Measurements from ENCODE around the gene PRKN.
A peak's percentile ranks its signal among the peaks of the same experiment; 100 is the strongest.

The PRKN gene

DNA sequence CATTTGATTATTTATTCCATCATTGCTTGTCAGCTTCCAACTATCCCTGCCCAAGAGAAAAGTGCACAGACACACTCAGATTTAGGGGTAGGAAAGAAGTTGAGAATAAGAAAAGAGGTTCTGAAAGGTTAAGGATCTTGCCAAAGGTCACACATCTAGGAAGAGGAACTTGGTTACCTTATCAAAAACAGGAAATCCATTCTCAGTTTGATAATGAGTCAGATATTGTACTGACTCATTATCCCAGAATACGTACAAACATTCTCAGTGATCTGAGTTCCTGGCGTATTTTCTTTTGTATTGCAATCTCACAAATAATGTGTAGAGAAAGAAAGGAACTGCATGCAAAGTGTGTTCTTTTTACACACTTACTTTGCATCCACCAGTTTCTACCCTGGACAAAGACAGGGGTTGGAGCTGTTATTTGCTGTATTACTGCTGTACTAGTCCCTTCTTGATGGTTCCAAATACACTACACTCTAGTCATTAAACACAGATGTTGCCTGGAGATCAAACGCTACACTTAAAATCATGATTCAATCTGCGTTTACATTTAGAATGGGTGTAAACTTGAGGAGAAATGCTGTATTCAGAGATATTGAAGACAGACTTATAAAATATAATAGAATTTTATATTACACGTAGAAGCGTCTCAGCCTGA lies 545.7 kb downstream of the PRKN start:
- TF ChIP-seq, protein P1, sequence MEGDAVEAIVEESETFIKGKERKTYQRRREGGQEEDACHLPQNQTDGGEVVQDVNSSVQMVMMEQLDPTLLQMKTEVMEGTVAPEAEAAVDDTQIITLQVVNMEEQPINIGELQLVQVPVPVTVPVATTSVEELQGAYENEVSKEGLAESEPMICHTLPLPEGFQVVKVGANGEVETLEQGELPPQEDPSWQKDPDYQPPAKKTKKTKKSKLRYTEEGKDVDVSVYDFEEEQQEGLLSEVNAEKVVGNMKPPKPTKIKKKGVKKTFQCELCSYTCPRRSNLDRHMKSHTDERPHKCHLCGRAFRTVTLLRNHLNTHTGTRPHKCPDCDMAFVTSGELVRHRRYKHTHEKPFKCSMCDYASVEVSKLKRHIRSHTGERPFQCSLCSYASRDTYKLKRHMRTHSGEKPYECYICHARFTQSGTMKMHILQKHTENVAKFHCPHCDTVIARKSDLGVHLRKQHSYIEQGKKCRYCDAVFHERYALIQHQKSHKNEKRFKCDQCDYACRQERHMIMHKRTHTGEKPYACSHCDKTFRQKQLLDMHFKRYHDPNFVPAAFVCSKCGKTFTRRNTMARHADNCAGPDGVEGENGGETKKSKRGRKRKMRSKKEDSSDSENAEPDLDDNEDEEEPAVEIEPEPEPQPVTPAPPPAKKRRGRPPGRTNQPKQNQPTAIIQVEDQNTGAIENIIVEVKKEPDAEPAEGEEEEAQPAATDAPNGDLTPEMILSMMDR (IDR thresholded peaks at IDR 0.05; ENCODE audit: low read depth, low read length): no peak
- DNase-seq (ENCODE audit: extremely low read depth, low read depth): no peak

DNA sequence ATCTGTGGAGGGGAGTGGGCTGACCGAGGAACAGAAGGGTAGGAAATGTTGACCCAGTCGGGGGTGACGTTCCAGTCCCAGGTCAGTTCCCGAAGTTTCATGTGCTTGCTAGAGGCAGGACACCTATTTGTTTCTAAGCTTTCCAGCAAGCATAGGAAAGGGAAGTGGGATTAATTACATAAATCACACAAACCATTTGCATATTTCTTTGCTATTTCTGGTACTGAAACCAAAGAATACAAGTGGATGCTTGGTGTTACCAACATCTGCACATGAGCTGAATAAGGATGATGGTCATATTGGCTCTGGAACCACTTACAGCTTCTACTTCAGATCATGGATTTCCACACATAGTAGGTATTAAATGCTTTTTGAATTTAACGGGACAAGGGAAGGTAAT lies 546.5 kb downstream of the PRKN start:
- no peak for DNase-seq (ENCODE audit: extremely low read depth, low read depth)
- TF ChIP-seq, protein P1 (IDR thresholded peaks at IDR 0.05; ENCODE audit: low read depth, low read length): no peak

DNA sequence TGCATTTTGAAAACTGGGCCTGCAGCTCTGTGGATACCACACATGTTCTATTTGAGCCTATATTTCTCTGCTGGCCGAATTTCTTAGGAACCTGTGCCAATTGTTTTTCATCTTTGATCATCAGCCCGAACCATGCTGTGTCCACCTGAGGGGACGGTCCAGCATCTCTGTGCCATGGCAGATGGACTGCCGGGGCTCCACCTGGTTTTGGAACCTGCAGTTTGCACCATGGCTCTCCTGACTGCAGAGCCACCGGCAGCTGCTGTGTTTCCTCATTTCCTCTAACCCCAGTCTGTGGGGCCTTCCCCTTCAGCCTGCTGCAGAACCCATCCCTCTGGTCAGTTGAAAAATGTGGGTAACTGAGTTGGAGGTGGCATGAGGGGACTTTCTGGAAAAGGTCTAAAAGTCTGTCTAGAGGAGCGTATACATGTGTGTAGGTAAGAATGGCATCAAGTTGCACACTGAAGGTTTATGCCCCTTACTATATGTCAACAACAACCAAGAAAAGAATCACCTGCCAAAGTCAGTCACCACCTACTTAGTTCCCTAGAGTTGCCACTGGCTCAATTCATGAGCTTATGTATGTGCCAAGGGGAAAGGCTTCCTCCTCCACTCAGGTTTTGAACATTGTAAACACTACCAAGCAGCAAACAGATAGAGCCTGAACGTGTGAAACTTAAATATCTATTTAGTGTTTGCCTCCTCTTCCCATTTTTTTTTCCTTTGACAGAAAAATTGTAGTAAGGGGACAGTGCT lies 548.2 kb downstream of the PRKN start:
- no peak for DNase-seq (ENCODE audit: extremely low read depth, low read depth)

DNA sequence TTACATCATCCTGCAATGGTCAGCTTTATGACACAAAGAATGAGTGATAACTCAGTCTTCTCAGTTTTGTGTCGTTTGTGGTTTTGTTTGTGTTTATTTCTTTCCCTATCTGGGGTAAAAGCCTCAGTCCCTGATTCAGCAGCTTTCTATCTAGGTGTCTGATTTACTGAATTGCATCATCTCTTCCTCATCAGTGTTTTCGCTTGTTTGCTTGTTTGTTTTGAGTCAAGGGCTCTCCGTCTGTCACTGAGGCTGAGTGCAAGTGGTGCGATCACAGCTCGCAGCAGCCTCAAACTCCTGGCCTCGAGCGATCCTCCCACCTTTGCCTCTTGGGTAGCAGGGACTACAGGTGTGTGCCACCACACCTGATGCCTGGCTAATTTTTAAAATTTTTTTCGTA lies 548.9 kb downstream of the PRKN start:
- no peak for DNase-seq (ENCODE audit: extremely low read depth, low read depth)
- TF ChIP-seq, protein P1 (IDR thresholded peaks at IDR 0.05; ENCODE audit: low read depth, low read length): no peak

More for the DNA sequence above, 548.2 kb downstream of the PRKN start:
- TF ChIP-seq, protein P1 (IDR thresholded peaks at IDR 0.05; ENCODE audit: low read depth, low read length): no peak

DNA sequence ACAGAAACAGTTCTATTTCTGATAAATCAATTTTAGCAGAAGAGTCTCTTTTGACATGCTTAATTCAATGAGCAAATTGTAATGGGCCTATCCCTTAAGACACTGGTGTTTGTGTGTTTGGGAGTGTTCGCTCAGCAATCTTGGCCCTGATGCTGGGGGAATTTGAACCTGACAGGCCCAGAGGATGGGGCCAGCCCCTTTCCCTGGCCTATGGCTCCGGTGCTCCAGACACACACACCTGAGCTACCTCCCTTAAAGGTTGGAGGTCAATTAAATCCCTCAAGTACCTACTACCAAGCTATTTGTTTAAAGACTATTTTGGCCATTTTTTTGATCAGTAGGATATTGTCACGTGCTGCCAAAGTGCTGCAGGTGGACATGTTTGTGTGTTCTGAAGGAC lies 549.3 kb downstream of the PRKN start:
- DNase-seq (ENCODE audit: extremely low read depth, low read depth): no peak
- TF ChIP-seq, protein P1 (IDR thresholded peaks at IDR 0.05; ENCODE audit: low read depth, low read length): no peak

DNA sequence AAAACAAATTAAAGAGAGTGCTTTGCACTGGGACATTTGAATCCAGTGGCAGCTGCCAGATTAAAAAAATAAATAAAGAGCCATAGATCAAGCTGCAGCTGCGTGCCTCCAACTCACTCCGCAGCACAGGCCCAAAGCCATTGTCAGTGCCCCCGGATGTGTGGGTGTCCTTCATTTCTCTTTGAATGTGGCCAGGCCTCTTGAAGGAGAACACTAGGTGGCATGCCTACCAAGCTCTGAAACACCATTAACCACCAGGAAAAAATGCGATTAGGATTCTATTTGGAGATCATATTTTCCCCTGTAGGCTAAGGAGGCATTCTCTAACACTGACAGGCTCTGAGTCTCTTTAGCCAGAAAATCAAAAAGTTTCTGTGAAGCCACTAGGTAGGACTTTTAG lies 549.8 kb downstream of the PRKN start:
- TF ChIP-seq, protein P1 (IDR thresholded peaks at IDR 0.05; ENCODE audit: low read depth, low read length): peak; percentile 56
- peak; percentile 3 for DNase-seq (ENCODE audit: extremely low read depth, low read depth)

DNA sequence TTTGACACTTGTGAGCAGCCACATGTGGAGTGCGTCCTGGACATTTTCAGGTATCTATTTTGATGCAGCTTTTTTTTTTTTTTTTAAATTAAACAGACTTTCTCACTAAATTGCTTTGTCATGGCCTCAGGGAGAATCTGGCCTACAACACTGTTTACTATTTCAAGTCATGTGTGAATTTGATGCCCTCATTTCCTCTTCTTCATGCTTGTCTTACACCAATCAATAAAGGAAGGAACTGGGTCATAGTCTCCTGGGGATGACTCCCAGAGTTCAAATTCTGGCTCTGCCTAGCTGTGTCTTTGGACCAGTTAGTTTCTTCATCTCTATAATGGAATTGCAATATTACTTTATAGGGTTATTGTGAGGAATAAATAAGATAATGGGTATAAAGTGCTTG lies 554.1 kb downstream of the PRKN start:
- DNase-seq (ENCODE audit: extremely low read depth, low read depth): no peak
- TF ChIP-seq, protein P1 (IDR thresholded peaks at IDR 0.05; ENCODE audit: low read depth, low read length): no peak

Data from AG09319 (cell line).